Measurements from ENCODE around the gene SSTR3.

The SSTR3 gene

DNA sequence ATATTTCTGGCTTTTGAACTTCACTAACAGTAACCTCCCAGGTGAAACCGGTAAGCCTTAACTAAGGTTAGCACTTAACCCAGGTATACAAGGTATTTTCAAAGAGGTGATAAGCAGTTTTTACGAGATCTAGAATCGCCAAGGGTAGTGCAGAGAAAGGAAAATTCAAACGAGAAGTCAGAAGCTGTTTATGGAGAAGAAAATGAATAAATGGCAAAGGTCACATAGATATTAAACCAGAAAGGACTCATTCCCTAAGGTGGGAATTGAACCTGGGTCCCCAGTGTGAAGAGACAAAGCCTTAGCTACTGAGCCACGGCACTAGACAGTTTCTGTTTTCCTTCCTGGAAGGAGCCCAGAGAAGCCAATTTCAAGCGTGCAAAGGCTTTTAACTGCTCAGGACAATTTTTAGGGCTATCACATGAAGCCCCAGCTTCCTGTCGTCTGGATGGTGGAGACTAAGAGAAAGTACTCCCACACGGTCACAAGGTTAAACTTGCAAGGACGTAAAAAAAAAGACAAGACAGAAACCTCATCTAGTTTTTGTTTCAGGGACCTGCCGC lies 18.6 kb downstream of the SSTR3 start:
- peak in 4 of 6 experiments; percentile 16 to 56 (median 44) for DNase-seq

DNA sequence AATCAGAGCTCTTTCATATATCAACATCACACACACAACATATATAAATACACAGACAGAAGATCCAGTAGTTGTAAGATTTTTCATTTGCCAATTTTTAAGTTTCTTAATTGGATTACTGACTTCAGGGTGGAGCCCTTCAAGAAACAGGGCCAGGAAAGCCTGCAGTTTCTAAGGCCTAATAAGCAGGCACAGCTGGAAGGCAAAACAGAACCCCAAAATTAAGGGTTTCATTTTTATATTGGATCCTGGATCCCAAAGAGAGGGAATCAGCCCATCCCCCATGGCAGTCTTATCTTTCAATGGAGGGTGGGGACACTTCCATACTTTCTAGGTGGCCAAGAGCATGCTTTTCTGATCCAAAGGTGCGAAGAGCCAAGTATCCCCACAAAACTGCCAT lies 19.5 kb downstream of the SSTR3 start:
- DNase-seq: no peak

DNA sequence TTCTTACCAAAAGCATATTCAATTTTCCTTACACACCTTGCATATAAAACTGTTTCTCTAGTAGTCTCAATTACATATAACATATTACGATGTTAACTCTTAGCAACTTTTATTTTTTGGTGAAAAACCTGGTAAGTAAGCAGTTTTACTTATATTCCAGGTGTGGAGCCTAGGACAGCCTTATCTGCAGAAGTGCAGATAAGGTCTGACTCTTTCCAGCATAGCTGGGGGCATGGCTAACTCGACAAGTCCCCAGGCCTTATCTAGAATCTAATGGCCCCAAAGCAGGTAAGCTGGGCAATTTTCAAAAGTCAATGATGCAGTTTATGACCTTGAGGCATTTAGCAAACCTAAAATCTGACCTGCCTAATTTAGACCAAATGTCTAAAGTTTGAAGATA lies 20.1 kb downstream of the SSTR3 start:
- no peak for DNase-seq

DNA sequence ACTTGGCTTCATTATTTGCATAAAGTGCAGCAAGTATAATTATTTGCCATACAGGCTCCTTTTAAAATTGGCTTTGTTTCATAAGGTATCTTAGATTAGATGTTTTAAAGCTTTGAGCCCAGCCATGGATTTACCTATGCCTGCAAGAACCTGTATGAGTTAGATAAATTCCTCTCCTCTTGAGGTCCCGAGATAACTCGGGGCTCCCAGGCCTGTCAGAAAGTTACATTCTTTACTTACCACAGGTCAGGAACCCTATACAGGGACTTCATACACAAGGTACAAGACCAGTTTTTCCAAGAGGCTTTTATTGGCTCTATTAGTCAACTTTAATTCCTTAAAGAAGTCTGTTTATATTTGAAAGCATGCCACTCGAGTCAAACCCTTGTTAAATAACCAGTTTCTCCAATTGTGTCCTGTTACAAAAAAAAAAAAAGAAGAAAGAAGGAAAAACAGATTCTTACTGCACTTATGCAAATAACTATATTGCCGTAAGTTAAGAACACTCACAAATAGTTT lies 22.0 kb downstream of the SSTR3 start:
- no peak for DNase-seq

DNA sequence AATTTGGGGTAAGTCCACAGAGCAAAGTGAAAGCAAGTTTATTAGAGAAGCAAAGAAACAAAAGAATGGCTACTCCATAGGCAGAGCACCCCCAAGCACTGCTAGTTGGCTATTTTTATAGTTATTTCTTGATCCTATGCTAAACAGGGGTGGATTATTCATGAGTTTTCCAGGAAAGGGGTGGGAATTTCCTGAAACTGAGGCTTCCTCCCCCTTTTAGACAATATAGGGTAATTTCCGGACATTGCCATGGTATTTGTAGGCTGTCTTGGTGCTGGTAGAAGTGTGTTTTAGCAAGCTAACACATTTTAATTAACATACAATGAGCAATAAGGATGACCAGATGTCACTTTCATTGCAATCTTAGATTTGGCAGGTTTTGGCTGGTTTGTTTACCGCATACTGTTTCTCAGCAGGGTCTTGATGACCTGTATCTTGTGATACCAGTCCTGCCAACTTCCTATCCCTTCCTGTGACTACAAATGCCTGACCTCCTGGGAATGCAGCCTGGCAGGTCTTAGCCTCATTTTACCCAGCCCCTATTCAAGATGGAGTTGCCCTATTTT lies 23.3 kb downstream of the SSTR3 start:
- DNase-seq: no peak

DNA sequence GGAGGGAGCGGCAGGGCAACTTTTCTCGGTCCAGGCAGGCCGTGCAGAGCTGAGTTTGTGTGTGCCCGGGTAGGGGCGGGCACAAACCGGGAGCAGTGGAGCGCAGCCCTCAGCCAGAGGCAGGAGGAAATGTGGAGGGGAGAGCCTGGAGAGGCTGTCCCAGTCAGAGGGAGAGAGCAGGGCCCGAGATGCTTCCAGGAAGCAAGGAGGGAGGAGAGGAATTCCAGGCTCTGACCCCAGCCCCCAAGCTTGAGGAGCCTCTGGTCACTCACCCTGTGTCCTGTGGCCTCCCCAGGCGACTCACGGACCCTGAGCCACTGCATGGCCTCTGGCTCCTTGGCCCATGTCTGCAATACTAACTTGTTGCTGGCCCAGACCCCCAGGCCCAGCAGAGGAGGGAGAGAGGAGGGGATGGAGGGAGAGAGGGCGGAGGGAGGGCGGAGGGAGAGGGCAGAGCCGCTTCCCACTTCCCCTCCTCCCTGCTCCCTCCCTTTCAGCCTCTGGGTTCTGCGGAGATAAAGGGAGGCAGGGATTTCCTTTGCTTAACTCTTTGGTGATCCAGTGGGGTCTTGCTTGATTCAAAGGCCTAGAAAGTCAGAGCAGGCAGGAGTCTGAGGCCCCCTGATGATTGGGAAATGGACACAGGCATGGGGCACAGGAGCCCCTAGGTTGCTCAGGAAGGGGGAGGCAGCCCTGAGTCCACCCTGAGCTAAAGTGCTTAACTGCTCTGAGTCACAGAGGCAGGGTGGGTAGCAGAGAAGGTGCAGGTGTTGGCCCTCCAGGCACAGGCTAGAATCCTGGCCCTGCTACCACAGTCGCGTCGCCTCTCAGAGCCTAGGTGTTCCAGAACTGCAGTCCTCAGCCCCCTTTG lies 24.2 kb downstream of the SSTR3 start, which contains the start of gene C1QTNF6:
Gene C1QTNF6 (minus strand): TSS at position 357 of the 871 bp plus-strand sequence. CDS start 34 bp downstream, at position 323.
- no peak for DNase-seq

DNA sequence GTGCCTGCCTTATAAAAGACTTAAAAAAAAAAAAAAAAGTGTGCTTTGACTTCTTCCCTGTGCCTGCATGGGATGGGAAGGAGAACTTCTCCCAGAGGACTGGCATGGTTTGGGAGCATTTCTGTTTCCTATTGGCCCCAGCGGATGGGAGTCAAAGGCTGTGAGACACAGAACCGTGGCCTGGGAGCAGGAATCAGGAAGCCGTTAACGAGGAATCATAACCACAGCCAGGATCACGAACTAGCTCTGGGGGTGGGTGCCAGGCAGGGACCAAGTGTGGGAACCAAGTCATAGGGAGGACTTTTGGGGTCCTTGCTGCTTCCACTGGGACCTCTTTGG lies 24.8 kb downstream of the SSTR3 start:
- DNase-seq: no peak

DNA sequence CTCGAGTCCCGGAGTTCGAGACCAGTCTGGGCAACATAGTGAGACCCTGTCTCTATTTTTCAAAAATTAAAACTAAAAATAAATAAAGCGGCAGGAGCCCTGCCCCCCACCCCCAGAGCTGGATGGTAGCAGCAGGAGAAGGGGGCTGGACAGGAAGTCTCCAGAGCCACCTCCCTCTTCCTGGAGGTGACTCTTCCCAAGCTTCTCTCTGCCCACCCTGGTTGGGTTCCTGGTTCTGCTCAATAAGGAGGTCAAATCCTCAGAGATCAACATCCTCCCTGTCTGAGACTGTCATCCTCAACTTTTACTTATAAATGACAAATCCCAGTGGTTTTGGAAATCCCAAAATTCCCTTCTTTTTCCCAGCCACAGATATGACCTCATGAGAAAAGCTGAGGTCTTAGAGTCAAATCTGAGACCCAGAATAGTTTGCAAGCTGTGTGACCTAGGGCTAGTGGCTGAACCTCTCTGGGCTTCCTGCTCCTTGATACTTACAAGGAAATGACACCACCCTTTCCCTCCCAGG lies 25.2 kb downstream of the SSTR3 start:
- no peak for DNase-seq

DNA sequence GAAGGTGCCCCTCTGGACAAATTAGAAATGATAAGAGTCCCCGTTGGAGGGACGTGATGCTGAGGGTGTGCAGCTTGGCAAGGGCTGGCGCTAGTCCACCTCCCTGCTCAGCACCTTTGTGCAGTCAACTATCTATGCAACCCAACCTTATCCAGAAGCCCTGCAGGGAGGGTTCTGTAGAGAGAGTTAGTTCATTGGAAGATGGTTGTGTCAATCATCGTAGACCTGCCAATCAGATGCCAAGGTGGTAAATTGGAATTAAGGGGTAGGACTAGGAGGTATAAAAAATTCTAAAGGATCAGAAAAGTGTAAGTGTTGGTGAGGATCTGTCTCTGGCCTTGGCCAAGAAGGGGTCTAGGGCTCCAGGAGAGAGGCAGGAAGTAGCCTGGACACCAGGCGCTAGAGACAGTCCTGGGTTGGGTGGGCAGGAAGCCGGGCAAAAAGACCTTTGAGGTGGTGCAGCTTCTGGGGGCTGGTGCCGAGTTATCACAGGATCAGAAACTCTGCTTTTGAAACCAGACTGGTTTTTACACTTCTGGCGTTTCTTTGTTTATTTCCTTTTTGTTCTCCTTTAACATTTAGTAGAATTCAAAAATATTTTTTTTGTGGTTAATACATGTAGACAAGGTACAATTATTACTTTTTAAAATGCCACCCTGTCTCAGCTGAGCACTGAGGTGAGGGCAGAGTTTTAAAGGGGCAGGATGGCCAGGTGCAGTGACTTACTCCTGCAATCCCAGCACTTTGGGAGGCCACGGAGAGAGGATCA lies 25.9 kb downstream of the SSTR3 start:
- peak in 5 of 6 experiments; percentile 19 to 73 (median 57) for DNase-seq

DNA sequence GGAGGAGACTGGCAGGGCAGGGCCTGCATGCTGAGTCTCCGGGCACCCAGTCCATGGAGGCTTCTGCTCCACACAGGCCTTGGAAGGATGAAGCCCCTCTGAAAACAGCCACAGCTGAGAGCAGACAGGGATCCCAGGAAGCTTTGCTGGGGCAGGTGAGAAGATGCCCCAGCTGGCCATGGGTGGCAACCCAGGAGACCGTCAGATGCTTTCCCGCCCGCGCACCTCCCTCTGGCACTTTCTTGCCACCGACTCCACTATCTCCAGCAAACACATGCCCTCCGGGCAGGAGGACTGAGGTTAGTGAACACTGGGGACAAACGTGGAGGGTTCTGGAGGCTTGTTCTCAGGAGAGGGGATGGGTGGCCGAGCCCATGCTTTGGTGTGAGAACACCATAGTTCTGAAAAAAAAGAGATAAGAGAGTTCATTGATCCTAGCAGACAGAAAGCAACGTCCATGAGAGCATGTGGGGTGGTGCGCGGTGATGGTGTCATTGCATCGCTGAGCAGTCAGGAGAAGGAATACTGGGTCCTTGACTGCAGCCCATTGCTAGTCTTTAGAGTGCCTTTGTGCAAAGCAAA lies 26.5 kb downstream of the SSTR3 start:
- no peak for DNase-seq

DNA sequence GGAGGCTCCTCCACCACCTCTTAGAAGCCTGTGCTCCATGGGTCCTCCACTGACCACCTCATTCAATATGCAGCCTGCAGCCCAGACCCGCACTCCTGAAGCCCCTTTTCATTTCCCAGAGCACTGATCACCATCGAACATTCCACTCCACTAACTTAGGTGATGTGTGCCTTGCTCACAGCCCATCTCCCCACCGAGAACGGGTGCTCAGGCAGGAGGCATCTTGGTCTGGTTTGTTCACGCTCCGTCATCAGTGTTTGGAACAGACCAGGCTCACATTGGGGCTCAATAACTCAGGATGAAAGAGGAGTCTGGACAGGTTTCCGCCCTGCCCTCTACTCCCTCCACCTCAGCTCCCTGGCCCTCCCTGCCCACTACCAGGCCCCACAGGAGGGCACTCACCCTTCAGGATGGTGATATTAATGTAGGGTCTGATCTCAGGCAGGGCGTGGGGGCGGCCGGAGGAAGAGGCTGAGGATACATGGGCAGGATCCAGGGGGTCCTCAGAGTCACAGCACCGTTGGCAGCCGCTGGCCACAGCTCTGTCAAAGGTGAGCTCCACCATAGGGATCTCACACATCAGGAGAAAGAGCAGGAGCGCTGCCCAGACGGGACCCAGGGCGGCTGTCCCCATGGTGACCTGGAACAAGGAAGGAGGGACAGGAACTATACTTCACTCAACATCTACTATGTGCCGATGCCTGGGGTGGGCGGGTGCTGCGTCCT lies 27.3 kb downstream of the SSTR3 start:
- DNase-seq: no peak

DNA sequence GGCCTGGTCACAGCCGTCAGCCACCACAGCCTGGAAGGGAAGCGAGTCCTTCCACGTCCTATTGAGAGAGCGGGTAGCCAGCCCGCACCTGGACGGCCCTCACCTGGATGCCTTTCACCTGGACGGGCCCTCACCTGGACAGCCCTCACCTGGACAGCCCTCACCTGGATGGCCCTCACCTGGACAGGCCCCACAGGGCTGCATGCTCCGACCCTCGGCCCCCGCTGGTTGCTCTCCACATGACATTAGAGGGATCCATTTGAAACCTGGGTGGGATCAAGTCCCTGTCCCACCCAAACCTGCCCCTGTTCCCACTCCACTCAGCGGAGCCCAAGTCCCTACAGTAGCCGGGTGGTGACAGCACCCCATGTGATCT lies 27.9 kb downstream of the SSTR3 start:
- DNase-seq: no peak

DNA sequence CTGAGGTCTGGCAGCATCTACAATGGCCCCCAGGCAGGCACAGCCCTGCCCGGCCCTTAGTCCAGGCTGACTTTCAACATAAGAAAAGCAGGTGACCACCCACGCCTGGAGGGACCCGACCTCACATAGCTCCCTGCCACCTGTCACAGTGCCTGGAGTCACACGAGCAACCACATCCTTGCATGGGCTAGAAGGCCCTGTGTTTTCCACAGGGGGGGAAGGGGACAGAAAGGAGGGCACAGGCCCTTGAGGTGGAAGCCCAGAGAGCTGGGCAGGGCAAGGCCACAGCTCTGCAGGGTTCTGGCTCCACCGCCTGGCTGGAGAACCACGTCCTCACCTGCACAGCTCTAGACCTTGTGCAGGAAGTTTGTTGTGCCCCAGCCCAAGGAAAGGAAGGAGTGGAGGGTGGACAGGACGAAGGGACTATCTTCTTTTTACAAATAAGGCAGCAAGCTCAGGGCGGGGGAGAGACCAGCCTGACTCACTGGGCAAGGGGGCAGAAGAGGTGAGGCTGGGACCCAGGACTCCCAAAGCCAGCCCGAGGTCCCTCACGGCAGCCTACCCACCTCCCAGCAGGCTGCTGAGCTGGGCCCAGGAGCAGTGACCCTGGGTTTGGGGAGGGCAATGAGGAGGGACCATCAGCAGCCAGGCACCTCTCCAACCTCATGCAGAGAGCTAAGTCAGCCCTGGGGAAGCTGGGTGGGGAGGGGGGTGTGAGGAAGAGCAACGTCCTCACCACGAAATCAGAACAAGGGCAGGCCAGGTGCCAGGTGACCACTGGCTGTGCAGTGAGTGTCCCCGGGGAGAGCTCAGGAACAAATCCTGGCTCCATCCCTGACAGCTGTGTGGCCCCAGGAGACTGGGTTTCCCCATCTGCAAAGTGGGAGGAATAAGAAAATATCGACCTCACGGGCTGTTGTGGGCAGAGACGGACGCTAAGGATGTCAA lies 28.6 kb downstream of the SSTR3 start:
- no peak for DNase-seq

DNA sequence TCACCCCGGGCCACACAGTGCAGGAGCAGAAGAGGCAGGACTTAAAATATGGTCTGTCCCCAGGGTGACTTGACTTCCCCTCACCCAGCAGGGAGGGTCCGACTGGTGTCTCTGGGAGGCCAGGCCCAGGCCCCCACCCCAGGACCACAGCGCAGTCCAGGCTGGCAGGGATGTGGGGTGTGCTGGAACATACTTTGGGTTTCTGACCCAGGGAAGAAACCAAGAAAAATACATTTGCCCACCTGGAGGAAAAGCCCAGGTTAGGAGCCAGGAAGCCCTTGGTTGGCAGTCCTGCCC lies 29.4 kb downstream of the SSTR3 start:
- DNase-seq: no peak

DNA sequence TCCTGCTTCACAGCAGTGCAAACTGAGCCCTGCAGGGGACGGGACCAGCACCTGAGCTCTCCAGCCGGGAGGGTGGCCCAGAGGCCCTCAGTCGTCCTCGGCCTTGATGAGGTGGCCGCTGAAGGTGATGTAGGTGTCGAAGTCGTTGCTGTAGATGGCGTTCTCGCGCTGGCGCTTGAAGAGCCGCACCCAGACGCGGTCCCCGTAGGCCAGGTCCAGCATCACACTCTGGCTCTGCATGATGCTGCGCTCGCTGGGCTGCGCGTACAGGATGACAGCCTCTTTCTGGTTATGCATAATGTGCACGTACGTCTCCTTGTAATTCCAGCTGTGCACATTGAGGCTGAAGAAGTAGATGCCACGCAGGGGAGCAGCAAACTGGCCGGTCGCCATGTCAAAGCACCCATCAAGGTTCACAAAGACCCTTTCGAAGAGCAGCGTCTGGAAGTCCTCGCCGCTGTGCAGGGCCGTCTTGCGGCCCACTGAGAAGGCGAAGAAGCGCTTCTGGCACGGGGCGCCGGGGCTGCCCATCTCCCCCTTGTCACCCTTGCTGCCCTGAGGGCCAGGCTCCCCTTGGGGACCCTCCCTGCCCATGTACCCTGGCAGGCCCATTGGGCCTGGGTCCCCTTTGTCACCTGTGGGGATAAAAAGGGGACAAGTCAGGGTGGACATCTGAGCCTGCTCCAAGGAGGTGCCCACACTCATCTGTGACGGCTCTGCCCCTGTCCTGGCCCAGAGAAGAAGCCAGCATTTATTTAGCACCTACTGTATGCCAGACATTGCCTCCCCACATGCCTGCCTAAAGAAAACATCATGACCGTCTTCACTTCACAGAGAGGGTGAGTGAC lies 30.0 kb downstream of the SSTR3 start:
- no peak for DNase-seq

DNA sequence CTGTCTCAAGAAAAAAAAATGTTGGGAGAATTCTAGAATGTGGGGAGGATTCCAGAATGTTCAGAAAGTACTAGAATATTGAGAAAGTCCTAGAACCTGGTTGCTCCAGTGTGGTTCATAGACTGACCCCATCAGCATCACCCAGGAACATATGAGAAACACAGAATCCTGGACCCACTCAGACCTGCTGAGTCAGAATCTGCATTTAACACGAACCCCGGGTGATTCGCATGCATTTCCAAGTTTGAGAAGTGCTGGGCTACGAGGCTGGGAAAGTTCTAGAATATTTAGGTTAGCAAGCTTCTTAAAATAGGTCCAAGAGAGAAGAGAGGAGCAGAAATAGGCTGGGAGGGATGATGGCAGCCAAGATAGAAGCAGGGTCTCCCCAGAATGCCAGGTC lies 30.6 kb downstream of the SSTR3 start:
- no peak for DNase-seq

DNA sequence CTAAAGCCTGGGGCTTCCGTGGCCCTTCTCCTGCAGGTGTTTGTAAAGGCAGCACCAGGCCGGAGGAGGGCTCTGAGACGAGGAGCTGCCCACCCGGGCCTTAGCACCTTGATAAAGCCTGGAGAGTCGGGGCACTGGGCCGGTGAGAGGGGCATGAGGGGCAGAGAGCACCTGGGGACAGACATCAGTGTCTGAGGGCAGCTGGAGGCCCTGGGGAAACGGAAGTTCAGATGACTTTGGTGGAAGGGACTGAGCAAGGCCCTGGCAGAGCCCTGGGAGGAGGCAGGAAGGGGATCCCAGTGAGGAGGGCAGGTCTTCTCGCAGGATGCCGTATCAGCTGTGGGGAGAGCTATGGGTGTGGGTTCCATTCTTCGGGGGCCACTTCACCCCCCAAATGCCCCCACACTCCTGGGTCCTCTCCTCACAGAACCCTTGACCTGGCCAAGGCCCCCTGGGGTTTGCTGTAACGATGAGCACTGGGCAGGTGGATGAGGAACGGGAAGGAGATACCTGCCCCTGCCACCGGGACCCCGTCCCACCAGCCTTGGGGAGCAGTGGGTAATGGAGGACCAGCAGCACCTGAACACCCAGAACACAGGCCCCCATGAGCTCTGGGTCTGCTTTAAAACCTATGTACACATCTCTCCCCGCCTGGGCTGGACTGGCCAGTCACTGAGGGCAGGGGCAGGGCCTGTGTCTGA lies 31.6 kb downstream of the SSTR3 start:
- no peak for DNase-seq

DNA sequence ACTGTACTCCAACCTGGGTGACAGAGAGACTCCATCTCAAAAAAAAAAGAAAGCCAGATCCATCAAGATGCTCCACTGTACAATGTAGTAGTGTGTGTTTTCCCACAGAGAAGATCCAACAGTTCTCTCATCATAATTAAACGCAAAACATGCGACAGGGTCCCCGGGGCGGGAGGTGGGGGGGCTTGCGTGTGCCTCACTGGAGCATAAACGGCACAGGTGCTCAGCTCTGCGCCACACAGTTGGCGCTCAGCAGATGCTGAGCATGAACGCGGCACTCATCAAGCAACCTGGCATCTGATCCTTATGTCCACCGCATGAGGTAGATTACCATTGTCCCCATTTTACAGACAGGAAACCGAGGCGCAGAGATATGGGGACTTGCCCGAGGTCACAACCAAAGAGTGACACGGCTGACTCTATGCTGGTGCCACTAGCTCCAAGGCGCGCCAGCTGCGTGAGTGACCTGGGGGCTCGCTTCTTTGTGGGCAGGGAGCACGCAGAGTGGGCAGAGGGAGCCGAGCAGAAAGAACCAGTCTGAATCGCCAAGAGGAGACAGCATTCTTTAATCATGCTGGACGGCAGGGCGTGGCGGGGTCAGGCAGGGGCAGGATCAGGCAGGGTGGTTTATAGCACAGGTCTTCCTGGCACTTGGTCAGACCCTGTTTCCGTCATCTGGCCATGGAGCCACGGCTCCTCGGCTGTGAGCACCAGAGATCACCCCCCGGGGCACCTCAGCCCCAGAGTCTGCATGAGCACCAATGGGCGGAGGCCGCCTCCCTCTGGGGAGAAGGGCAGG lies 32.5 kb downstream of the SSTR3 start:
- no peak for DNase-seq

DNA sequence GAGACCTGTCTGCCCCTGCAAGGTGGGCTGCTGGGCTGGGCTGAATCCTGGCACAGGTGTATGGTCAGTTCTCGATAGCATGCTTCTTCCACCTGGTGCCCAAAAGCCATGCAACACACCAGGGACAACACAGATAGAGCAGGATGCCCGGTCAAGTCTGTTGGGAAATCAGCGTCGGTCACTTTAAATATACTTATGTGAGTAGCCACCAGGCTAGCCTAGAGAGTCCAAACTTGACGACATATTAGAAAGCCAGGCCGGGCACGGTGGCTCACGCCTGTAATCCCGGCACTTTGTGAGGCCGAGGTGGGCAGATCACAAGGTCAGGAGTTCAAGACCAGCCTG lies 33.2 kb downstream of the SSTR3 start:
- no peak for DNase-seq

All from stimulated activated naive CD4-positive, alpha-beta T cell (primary cell).